Neural progenitor cell (in vitro differentiated cells): ENCODE results near the gene BCKDK.

ENCODE experiments used
- CTCF ChIP-seq: fragments of 200-600 bp; sonication (generic); IDR thresholded peaks from 2 replicates; pipeline ENCODE4 v1.5.1; 2017; ENCODE audit warnings: antibody characterized with exemption, mild to moderate bottlenecking
- EZH2 ChIP-seq: fragments of 200-600 bp; sonication (generic); IDR thresholded peaks from 2 replicates; pipeline ENCODE4 v1.6.1; 2017; ENCODE audit warnings: antibody characterized with exemption, mild to moderate bottlenecking, moderate library complexity
- EZH2phosphoT487 ChIP-seq: fragments of 200-600 bp; sonication (generic); IDR thresholded peaks from 2 replicates; pipeline ENCODE4 v1.6.1; 2017; ENCODE audit warnings: antibody characterized with exemption

GRCh38 chr16:31099860-31100638 lies 8.1 kb upstream of the BCKDK start:
- no peak for TF ChIP-seq CTCF
- no peak for TF ChIP-seq EZH2
- TF ChIP-seq EZH2phosphoT487 = no peak
